ENCODE results near the gene IL22RA1.

The IL22RA1 gene

DNA sequence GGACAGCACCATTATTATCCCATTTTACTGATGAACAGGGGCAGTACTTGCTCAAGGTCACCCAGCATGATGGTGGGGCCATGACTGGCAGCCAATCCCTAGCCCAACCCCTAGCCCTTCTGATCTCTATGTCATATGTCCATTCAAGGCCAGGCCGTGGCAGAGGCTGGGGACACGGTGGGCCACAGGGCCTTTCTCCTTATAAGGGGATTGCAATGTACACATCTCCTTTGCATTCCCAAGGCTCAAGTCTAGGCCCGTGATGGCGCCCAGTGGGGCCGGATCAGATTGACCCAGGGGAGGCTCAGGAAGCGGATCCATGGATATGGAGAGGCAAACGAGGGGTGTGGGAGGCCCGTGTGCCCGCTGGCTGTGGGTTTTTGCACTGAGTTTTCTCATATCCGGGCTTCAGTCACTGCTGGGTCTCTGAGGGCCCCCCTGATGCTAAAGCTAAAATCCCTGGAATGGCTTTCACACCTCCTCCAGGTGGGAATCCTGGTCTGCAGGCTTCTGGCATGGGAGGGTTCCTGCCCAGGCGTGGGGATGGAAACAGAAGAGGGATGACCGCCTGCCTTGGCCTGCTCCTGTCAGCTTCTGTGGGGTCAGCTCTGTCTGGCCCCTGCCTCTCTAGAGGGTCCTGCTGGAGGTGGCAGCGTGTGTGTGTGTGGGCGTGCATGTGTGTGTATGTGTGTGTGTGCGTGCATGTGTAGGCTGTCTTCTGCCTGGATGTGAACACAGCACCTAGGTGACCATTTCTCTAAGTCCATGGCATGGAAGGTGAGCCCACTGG, 33.1 kb downstream of the IL22RA1 start:
- H3K4me3 ChIP-seq (ENCODE audit: low read depth, low read length): no peak overlapping the region
- no peak for DNase-seq (ENCODE audit: low read depth)
- TF ChIP-seq, protein P1, sequence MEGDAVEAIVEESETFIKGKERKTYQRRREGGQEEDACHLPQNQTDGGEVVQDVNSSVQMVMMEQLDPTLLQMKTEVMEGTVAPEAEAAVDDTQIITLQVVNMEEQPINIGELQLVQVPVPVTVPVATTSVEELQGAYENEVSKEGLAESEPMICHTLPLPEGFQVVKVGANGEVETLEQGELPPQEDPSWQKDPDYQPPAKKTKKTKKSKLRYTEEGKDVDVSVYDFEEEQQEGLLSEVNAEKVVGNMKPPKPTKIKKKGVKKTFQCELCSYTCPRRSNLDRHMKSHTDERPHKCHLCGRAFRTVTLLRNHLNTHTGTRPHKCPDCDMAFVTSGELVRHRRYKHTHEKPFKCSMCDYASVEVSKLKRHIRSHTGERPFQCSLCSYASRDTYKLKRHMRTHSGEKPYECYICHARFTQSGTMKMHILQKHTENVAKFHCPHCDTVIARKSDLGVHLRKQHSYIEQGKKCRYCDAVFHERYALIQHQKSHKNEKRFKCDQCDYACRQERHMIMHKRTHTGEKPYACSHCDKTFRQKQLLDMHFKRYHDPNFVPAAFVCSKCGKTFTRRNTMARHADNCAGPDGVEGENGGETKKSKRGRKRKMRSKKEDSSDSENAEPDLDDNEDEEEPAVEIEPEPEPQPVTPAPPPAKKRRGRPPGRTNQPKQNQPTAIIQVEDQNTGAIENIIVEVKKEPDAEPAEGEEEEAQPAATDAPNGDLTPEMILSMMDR (conservative IDR thresholded peaks at IDR 0.05; ENCODE audit: low read depth, low read length): no peak

DNA sequence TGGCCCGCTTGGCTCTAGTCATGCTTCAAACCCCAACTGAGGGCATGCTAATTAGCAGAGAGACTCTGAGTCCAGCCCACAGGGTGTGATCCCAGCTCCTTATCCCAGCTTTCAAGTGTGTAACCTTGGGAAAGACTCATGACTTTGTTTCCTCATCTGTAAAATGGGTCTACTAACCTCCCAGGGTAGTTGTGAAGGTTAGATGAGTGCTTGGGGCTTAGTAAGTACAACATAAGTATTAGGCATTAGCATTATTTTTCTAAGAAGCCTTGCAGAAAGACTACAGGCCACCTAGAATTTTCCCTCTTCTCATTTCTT, 33.8 kb downstream of the IL22RA1 start:
- TF ChIP-seq, protein P1 (conservative IDR thresholded peaks at IDR 0.05; ENCODE audit: low read depth, low read length): no peak
- no peak for DNase-seq (ENCODE audit: low read depth)
- H3K4me3 ChIP-seq (ENCODE audit: low read depth, low read length): no peak overlapping the region

- DNase-seq (ENCODE audit: low read depth): peak; percentile 79
- TF ChIP-seq, protein P1 (conservative IDR thresholded peaks at IDR 0.05; ENCODE audit: low read depth, low read length): no peak
- no peak overlapping the region for H3K4me3 ChIP-seq (ENCODE audit: low read depth, low read length)
These were observed 34.4 kb downstream of the IL22RA1 start for GRCh38 chr1:24108334-24109165.

- DNase-seq (ENCODE audit: low read depth): peak; percentile 84
- TF ChIP-seq, protein P1 (conservative IDR thresholded peaks at IDR 0.05; ENCODE audit: low read depth, low read length): no peak
- H3K4me3 ChIP-seq (ENCODE audit: low read depth, low read length): no peak overlapping the region
These were observed 35.3 kb downstream of the IL22RA1 start for GRCh38 chr1:24107462-24108138.

GRCh38 chr1:24105368-24106160, 37.4 kb downstream of the IL22RA1 start:
- H3K4me3 ChIP-seq (ENCODE audit: low read depth, low read length): no peak overlapping the region
- TF ChIP-seq, protein P1 (conservative IDR thresholded peaks at IDR 0.05; ENCODE audit: low read depth, low read length): no peak
- no peak for DNase-seq (ENCODE audit: low read depth)

DNA sequence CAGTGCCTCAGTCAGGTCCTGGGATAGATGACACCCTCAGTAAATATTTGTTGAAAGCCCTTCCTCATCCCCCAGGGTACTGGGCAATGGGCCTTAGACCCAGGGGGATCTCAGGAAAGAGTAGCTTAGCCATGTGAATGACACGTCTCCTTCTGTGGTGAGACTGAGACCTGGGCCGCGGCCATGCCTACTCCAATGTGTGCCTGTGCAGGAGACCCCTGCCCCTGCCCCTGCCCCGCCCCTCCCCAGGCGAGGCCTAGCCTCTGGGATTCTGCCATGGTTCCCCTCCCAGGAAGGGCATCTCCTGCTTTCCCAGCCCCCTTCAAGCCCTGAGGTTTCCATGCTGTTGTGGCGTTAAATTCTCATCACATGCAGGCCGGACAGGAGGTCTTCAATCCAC, 38.1 kb downstream of the IL22RA1 start:
- TF ChIP-seq, protein P1 (conservative IDR thresholded peaks at IDR 0.05; ENCODE audit: low read depth, low read length): no peak
- H3K4me3 ChIP-seq (ENCODE audit: low read depth, low read length): no peak overlapping the region

More for the DNA sequence above, 38.1 kb downstream of the IL22RA1 start:
- no peak for DNase-seq (ENCODE audit: low read depth)
